ENCODE results near the gene PAOX. TPM values are rescaled to one million over a fixed set of nuclear protein-coding genes. Genes with fewer than 3 reads are reported as not detected.
"Not testable (repeated sequence)": the region's sequence is repeated elsewhere in the genome, so short reads cannot be mapped to it uniquely, and the experiment has no call there.

PAOX gene
- total RNA-seq, 2 donors from 2014 or later: 12.4 to 13.8 TPM

- H3K4me3 Mint-ChIP-seq: no peak overlapping the region
- H3K9me3 Mint-ChIP-seq: no peaks in the 10 kb centered on the region
- H3K27me3 Mint-ChIP-seq (ENCODE audit: low read depth): no peaks in the 10 kb centered on the region
- peaks cover 7% of the 10 kb centered on the region for H3K4me1 Mint-ChIP-seq (ENCODE audit: low read depth)
- H3K36me3 Mint-ChIP-seq (ENCODE audit: insufficient read depth in 2 of 2): peaks cover 0 to 3% of the 10 kb centered on the region in 2 donors
- no peak for DNase-seq
- no peak overlapping the region for H3K27ac Mint-ChIP-seq
- ATAC-seq (replicated peaks in 1 of 2): no peak
These were observed 17.2 kb upstream of the PAOX start for GRCh38 chr10:133361773-133362441.

DNA sequence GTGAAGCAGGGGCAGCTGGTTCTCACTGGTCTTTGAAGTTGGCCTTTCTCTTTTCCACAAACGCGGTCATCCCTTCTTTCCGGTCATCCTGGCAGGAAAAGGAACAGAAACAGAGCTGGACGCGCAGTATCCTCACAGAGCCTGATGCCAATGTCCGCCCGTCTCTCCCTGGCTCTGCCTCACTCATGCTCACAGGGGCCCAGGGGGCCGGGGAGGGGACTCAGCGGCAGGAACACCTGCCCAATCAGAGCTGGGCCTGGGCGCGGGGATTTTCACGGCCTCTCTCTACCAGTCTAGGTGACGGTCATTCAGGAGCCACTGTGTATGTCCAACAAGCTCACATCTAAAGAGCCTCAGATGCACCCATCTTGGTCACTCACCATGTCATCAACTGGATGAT, 16.2 kb upstream of the PAOX start:
- no peak overlapping the region for H3K4me3 Mint-ChIP-seq
- peaks cover 0 to 3% of the 10 kb centered on the region in 2 donors for H3K36me3 Mint-ChIP-seq (ENCODE audit: insufficient read depth in 2 of 2)
- no peaks in the 10 kb centered on the region for H3K9me3 Mint-ChIP-seq
- DNase-seq (no peak), ATAC-seq (replicated peaks in 1 of 2) (no peak)
- H3K27ac Mint-ChIP-seq: no peak overlapping the region
- peaks cover 7% of the 10 kb centered on the region for H3K4me1 Mint-ChIP-seq (ENCODE audit: low read depth)
- H3K27me3 Mint-ChIP-seq (ENCODE audit: low read depth): no peaks in the 10 kb centered on the region

DNA sequence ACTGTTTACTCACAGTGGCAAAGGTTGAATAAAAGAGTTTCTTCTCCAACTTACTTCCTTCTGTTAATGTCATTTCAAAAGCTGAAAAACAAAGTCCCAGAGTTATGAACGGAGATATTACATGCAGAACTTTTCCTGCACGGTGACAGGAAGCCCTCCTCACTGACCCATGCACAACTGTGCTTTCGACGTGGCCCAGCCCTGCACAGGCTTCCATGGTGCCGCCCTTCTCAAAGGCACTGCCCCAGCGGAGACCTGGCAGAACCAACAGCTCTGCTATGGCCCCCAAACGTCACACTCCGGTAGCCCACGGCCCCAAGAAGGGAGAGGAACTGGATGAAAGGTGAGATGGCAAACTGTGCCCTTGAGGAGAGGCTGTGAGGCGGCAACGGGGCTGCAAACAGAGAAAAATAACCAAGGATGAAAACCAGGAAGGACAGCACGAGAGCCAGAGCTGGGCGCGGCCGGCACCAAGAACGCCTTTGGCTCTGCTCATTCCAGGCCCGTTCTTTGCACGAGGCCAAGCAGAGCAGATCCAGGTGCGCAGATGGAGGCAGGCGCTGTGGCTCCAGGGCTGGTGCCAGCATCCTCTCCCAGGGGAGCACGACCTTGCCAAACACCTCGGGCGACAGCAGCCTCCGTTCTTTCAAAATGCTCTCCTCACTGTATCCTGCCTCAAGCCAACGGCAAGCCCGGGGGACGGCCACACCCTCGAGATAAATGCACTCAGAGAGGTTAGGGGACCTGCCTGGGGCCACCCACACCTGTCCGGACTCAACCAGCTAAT, 14.2 kb upstream of the PAOX start:
- no peaks in the 10 kb centered on the region for H3K27me3 Mint-ChIP-seq (ENCODE audit: low read depth)
- no peak for ATAC-seq (replicated peaks in 1 of 2)
- no peak overlapping the region for H3K27ac Mint-ChIP-seq
- H3K36me3 Mint-ChIP-seq (ENCODE audit: insufficient read depth in 2 of 2): peaks cover 0 to 7% of the 10 kb centered on the region in 2 donors
- no peak for DNase-seq
- H3K9me3 Mint-ChIP-seq: no peaks in the 10 kb centered on the region
- peaks cover 7% of the 10 kb centered on the region for H3K4me1 Mint-ChIP-seq (ENCODE audit: low read depth)
- no peak overlapping the region for H3K4me3 Mint-ChIP-seq

DNA sequence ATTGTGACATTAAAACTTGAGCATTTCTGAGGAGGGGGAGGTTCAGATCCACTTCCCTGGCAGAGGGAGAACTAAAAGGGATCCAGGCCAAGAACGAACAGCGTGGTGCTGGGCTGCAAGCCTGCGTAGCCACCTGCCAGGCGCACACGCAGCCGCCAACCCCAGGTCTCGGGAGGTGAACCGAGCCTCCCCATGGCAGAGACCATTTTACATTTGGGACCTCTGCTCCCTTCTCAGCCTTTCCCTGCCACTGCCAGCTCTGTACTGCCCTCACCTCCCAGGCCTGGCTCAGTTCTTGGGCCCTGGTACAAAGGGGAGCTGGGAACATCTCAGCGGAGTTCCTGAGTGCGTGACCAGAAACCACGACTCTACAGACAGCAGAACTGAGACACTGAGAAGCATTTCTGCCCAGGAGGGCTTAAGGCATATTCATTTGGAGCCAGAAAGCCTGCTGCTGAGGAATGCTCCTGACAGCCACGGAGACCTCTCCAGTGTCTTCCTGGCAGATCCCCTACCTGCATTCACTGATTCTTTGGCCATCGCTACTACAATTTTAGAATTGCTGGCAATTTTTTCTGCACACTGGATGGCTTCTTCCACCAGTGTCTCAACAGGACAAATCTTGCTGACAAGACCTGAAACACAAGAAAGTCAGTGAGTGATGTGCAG, 13.5 kb upstream of the PAOX start:
- H3K27me3 Mint-ChIP-seq (ENCODE audit: low read depth): no peaks in the 10 kb centered on the region
- H3K36me3 Mint-ChIP-seq (ENCODE audit: insufficient read depth in 2 of 2): peaks cover 0 to 9% of the 10 kb centered on the region in 2 donors
- no peak for ATAC-seq (replicated peaks in 1 of 2)
- H3K4me1 Mint-ChIP-seq (ENCODE audit: low read depth): peaks cover 7% of the 10 kb centered on the region
- no peak overlapping the region for H3K4me3 Mint-ChIP-seq
- H3K9me3 Mint-ChIP-seq: no peaks in the 10 kb centered on the region
- no peak for DNase-seq
- no peak overlapping the region for H3K27ac Mint-ChIP-seq

GRCh38 chr10:133366130-133366478, 13.0 kb upstream of the PAOX start:
- Mint-ChIP-seq H3K4me1 (ENCODE audit: low read depth) (peaks cover 7% of the 10 kb centered on the region), H3K9me3 (no peaks in the 10 kb centered on the region), H3K27ac (no peak overlapping the region), H3K36me3 (ENCODE audit: insufficient read depth in 2 of 2) (peaks cover 0 to 9% of the 10 kb centered on the region in 2 donors), H3K27me3 (ENCODE audit: low read depth) (no peaks in the 10 kb centered on the region), H3K4me3 (no peak overlapping the region)
- DNase-seq (no peak), ATAC-seq (replicated peaks in 1 of 2) (no peak)

DNA sequence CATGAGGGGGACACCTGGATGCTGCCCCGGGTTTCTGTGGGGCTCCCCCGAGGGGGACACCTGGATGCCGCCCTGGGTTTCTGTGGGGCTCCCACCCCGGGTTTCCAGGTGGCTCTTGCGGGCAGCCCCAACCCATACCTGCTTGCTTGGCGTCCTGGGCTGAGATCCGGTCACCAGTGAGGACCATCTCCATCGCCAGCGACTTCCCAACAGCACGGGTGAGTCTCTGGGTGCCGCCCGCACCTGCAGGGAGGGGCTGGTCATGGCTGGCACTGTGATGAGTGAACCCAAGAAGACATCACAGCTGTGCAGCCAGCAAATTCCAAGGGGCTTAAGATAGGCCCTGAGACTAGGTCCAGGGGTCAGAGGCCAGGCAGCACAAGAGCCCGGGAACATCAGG, 12.3 kb upstream of the PAOX start:
- no peaks in the 10 kb centered on the region for H3K9me3 Mint-ChIP-seq
- ATAC-seq (replicated peaks in 1 of 2) (no peak), DNase-seq (no peak)
- no peaks in the 10 kb centered on the region for H3K27me3 Mint-ChIP-seq (ENCODE audit: low read depth)
- H3K36me3 Mint-ChIP-seq (ENCODE audit: insufficient read depth in 2 of 2): peaks cover 0 to 9% of the 10 kb centered on the region in 2 donors
- H3K4me1 Mint-ChIP-seq (ENCODE audit: low read depth): peaks cover 5% of the 10 kb centered on the region
- H3K4me3 Mint-ChIP-seq: no peak overlapping the region
- no peak overlapping the region for H3K27ac Mint-ChIP-seq

GRCh38 chr10:133367461-133367860, 11.6 kb upstream of the PAOX start:
- not testable (repeated sequence) for H3K36me3 Mint-ChIP-seq (ENCODE audit: insufficient read depth in 2 of 2); H3K4me1 Mint-ChIP-seq (ENCODE audit: low read depth); ATAC-seq (replicated peaks in 1 of 2); H3K27ac Mint-ChIP-seq; H3K27me3 Mint-ChIP-seq (ENCODE audit: low read depth); DNase-seq; H3K9me3 Mint-ChIP-seq; H3K4me3 Mint-ChIP-seq

DNA sequence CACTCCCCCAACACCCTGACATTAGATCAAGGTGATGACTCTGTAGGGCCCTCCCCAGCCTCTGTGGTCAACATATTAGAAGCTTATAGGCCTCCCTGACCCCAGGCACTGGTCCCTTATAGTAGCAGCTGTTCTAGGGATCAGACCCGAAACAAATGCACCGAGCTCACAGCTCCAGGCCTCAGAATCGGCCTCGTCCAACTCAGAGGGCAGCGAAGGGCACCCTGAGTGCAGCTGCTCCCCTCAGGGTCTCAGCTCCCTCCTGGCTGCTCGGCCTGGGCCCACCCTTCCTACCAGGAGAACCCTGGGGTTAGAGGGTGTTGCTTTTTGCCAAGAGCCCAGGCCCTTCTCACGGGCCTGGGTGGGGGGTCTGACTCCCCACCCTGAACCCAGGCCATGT, 10.9 kb upstream of the PAOX start:
- Mint-ChIP-seq H3K9me3 (no peaks in the 10 kb centered on the region), H3K4me1 (ENCODE audit: low read depth) (peaks cover 4% of the 10 kb centered on the region), H3K36me3 (ENCODE audit: insufficient read depth in 2 of 2) (peaks cover 2 to 6% of the 10 kb centered on the region in 2 donors), H3K27me3 (ENCODE audit: low read depth) (no peaks in the 10 kb centered on the region), H3K27ac (no peak overlapping the region), H3K4me3 (no peak overlapping the region)
- ATAC-seq (replicated peaks in 1 of 2) (no peak), DNase-seq (no peak)

- H3K9me3 Mint-ChIP-seq: no peaks in the 10 kb centered on the region
- DNase-seq (no peak), ATAC-seq (replicated peaks in 1 of 2) (no peak)
- H3K4me3 Mint-ChIP-seq: no peak overlapping the region
- H3K27ac Mint-ChIP-seq: no peak overlapping the region
- peaks cover 2 to 6% of the 10 kb centered on the region in 2 donors for H3K36me3 Mint-ChIP-seq (ENCODE audit: insufficient read depth in 2 of 2)
- H3K4me1 Mint-ChIP-seq (ENCODE audit: low read depth): peaks cover 10% of the 10 kb centered on the region
- no peaks in the 10 kb centered on the region for H3K27me3 Mint-ChIP-seq (ENCODE audit: low read depth)
These were observed 8.9 kb upstream of the PAOX start for GRCh38 chr10:133370030-133370786.

GRCh38 chr10:133372507-133372906, 6.6 kb upstream of the PAOX start:
- Mint-ChIP-seq H3K9me3 (no peaks in the 10 kb centered on the region), H3K4me1 (ENCODE audit: low read depth) (peaks cover 10% of the 10 kb centered on the region), H3K4me3 (peak overlapping the region; percentile 80 to 81)

DNA sequence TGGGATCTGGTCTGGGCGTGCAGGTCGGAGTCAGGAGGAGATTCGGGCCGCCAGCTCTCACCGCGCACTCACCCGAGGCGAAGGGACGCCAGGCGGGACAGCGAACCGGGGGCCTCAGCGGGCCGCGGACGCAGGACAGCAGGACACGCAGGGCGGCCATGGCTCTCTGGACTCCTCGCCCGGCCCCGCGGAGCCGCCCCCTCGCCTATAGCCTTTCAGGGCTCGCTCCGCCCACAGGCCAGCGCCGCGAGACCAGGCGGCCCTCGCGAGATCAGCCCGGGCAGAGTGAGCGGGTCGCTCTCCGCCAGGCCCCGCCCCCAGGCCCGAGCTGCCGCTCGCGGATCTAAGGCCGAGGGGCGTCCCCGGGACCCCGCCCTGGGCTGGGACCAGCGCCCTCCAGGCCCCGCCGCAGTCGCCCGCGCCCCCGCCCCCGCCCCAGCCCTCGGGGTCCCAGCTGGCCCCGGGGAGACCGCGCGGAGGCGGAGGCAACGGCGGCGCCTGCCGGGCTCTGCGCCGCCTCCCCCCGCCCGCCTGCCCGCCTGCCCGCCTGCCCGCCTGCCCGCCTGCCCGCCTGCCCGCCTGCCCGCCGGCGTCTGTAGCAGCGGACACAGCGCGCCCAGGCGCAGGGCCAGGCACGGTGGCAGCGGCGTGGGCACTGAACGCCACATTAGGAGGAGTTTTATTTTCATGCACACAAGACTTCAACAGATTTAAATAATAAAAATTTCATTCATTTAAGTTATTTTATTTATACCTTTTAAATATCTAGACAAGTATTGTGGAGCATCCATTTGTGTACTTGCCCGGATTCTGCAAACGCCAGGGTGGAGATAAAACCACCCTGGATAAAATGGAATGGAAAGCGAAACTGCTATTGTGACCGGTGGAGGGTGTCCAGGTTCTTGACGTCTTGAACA, 5.6 kb upstream of the PAOX start, which contains the start of gene ECHS1:
Gene ECHS1, minus strand, starts transcription at position 181 of the 917 bp plus-strand sequence. Its CDS starts 21 bp downstream, at position 160.
- no peaks in the 10 kb centered on the region for H3K27me3 Mint-ChIP-seq (ENCODE audit: low read depth)
- peak; percentile 97 for DNase-seq
- no peaks in the 10 kb centered on the region for H3K9me3 Mint-ChIP-seq
- peak; percentile 99 for ATAC-seq (replicated peaks in 1 of 2)
- peak within 1 kb of the TSS; percentile 96 to 97 for H3K4me3 Mint-ChIP-seq
- peak within 1 kb of the TSS; percentile 97 for H3K27ac Mint-ChIP-seq
- peaks cover 2 to 3% of the 10 kb centered on the region in 2 donors for H3K36me3 Mint-ChIP-seq (ENCODE audit: insufficient read depth in 2 of 2)
- H3K4me1 Mint-ChIP-seq (ENCODE audit: low read depth): peaks cover 10% of the 10 kb centered on the region

More at GRCh38 chr10:133372507-133372906, 6.6 kb upstream of the PAOX start:
- Mint-ChIP-seq H3K27ac (no peak overlapping the region), H3K27me3 (ENCODE audit: low read depth) (no peaks in the 10 kb centered on the region), H3K36me3 (ENCODE audit: insufficient read depth in 2 of 2) (peaks cover 2 to 6% of the 10 kb centered on the region in 2 donors)
- ATAC-seq (replicated peaks in 1 of 2) (no peak), DNase-seq (no peak)
